Tibial artery (tissue), 4 donors: ENCODE results near the gene CALCOCO1.

ENCODE experiments used
- DNase-seq, 2 donors: peaks; one replicate each; pipeline ENCODE4 v3.0.0-alpha.2; 2019
- H3K27ac ChIP-seq, 2 donors: fragments of 200-600 bp; sonication (generic) in 1 of 2; 1 replicate in 1 of 2; 2 replicates in 1 of 2; pipeline ENCODE4 v1.5.1; 2018 to 2019; ENCODE audit warnings: mild to moderate bottlenecking in 1 of 2
- H3K27me3 ChIP-seq, 2 donors: fragments of 200-600 bp; sonication (generic) in 1 of 2; one replicate each; pipeline versions ENCODE4 v1.5.1 to v1.6.0; 2016 to 2019
- H3K36me3 ChIP-seq, 3 donors: fragments of 200-600 bp; sonication (generic) in 2 of 3; one replicate each; pipeline ENCODE4 v1.5.1; 2016 to 2019; ENCODE audit warnings: mild to moderate bottlenecking in 2 of 3
- H3K4me1 ChIP-seq, 4 donors: fragments of 200-600 bp; sonication (generic) in 2 of 4; 1 replicate in 3 of 4; 2 replicates in 1 of 4; pipeline ENCODE4 v1.5.1; 2016 to 2019
- H3K4me3 ChIP-seq, 2 donors: fragments of 200-600 bp; sonication (generic) in 1 of 2; 1 replicate in 1 of 2; 2 replicates in 1 of 2; pipeline ENCODE4 v1.5.1; 2018 to 2019; ENCODE audit warnings: mild to moderate bottlenecking in 2 of 2
- H3K9me3 ChIP-seq, 3 donors: fragments of 200-600 bp; sonication (generic) in 1 of 3; one replicate each; pipeline ENCODE4 v1.5.1; 2016 to 2019
- intact Hi-C: fragments of 100-400 bp; cut with DNase I; formaldehyde crosslinking; loops from one replicate; pipeline ENCODE4 v1.15.0; 2023; ENCODE audit warnings: low total_unique reads
- TF ChIP-seq, protein P1 (sequence below), 2 experiments: fragments of 200-600 bp in 1 of 2; fragments of 450-650 bp in 1 of 2; IDR thresholded peaks; one replicate each; pipeline ENCODE4 v1.5.1; 2017 to 2019; ENCODE audit warnings: antibody characterized with exemption in 2 of 2, mild to moderate bottlenecking in 1 of 2, moderate library complexity in 1 of 2

CALCOCO1 gene

DNA sequence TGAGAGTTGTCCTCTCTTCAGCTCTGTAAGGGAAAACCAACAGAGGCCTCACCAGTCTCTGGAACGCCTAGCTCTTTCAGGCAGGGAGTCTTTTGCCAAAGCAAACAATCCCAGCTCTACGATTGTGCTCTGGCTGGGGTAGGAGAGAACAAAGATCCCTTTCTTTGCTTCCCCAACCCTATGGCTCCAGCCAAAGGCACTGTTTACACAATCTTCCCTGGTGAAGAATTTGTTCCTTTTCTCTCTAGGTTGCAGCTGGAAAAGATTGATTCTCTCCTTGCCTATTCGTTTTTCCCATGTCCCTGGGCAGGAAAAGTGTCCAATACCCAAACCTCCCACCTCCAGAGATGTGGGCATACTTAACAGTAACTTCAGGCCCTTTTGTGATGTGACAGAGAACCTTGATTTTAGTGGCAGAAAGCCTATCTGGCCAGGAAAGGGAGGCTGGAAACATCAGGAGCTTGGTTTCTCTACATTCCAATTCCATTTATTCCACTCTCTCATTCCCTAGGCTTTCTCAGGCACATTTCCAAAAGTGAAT, 68.2 kb downstream of the CALCOCO1 start:
- peak overlapping the region; percentile 81 to 83 for H3K27ac ChIP-seq
- DNase-seq = peak; percentile 69 to 84
- H3K9me3 ChIP-seq = no peaks in the 10 kb centered on the region
- H3K36me3 ChIP-seq = peaks cover 12 to 15% (median 13%) of the 10 kb centered on the region in 3 donors
- TF ChIP-seq, protein P1, sequence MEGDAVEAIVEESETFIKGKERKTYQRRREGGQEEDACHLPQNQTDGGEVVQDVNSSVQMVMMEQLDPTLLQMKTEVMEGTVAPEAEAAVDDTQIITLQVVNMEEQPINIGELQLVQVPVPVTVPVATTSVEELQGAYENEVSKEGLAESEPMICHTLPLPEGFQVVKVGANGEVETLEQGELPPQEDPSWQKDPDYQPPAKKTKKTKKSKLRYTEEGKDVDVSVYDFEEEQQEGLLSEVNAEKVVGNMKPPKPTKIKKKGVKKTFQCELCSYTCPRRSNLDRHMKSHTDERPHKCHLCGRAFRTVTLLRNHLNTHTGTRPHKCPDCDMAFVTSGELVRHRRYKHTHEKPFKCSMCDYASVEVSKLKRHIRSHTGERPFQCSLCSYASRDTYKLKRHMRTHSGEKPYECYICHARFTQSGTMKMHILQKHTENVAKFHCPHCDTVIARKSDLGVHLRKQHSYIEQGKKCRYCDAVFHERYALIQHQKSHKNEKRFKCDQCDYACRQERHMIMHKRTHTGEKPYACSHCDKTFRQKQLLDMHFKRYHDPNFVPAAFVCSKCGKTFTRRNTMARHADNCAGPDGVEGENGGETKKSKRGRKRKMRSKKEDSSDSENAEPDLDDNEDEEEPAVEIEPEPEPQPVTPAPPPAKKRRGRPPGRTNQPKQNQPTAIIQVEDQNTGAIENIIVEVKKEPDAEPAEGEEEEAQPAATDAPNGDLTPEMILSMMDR (IDR thresholded peaks at IDR 0.05) = no peak
- peak overlapping the region; percentile 12 to 27 for H3K4me3 ChIP-seq
- intact Hi-C loops = no loop called here
- no peaks in the 10 kb centered on the region for H3K27me3 ChIP-seq
- H3K4me1 ChIP-seq = peaks cover 0 to 38% (median 35%) of the 10 kb centered on the region in 4 donors
